Transverse colon (tissue), 4 donors: ENCODE data around the gene PROM2. TPM values are rescaled to one million over a fixed set of nuclear protein-coding genes. Genes with fewer than 3 reads are reported as not detected.

Experiments
- DNase-seq: peaks from one replicate; pipeline ENCODE4 v3.0.0-alpha.2; 2019
- H3K27ac ChIP-seq, 4 donors: fragments of 200-600 bp; sonication (generic); 2 replicates each; pipeline ENCODE4 v1.5.1; 2016 to 2018; ENCODE audit warnings: inconsistent platforms in 4 of 4
- H3K27me3 ChIP-seq: fragments of 200-600 bp; sonication (generic); 2 replicates; pipeline ENCODE4 v1.5.1; 2017; ENCODE audit warnings: inconsistent platforms
- H3K36me3 ChIP-seq, 4 donors: fragments of 200-600 bp; sonication (generic); 2 replicates each; pipeline ENCODE4 v1.5.1; 2017 to 2019; ENCODE audit warnings: inconsistent platforms in 4 of 4
- H3K4me1 ChIP-seq, 4 donors: fragments of 200-600 bp; sonication (generic); 2 replicates each; pipeline ENCODE4 v1.5.1; 2017 to 2020; ENCODE audit warnings: inconsistent platforms in 4 of 4
- H3K4me3 ChIP-seq, 4 donors: fragments of 200-600 bp; sonication (generic); 1 replicate in 1 of 4; 2 replicates in 3 of 4; pipeline versions ENCODE4 v1.5.1 to v1.6.1; 2017 to 2019; ENCODE audit warnings: inconsistent platforms in 4 of 4
- H3K9me3 ChIP-seq, 2 donors: fragments of 200-600 bp; sonication (generic); 2 replicates each; pipeline ENCODE4 v1.5.1; 2017 to 2019; ENCODE audit warnings: inconsistent platforms in 2 of 2
- EP300 ChIP-seq: sonication (generic); formaldehyde crosslinking; IDR thresholded peaks from one replicate; pipeline ENCODE4 v1.6.1; 2017; ENCODE audit warnings: antibody characterized with exemption, low read depth
- POLR2A ChIP-seq: fragments of 450-650 bp; IDR thresholded peaks from one replicate; pipeline ENCODE4 v1.6.1; 2016; ENCODE audit warnings: antibody characterized with exemption, mild to moderate bottlenecking, moderate library complexity
- POLR2AphosphoS5 ChIP-seq, 3 donors: sonication (generic); formaldehyde crosslinking; IDR thresholded peaks; one replicate each; pipeline ENCODE4 v1.6.1; 2016; ENCODE audit warnings: antibody characterized with exemption in 3 of 3
- WGBS, 2 donors: methylation state at CpG; one replicate each; pipeline ENCODE4 v1.1.5; 2018; ENCODE audit warnings: low coverage in 1 of 2; 5-methylcytosine and 5-hydroxymethylcytosine counted together
- in situ Hi-C, 4 donors: fragments of 200-750 bp; cut with MboI; loops; one replicate each; pipeline versions ENCODE4 v1.15.0 to v1.15.1; 2017; ENCODE audit warnings: low sequenced_read_pairs in 3 of 4, low pct_ligation_motif_present in 1 of 4, low pct_unique_long_range_greater_than_20kb in 1 of 4
- intact Hi-C: fragments of 100-400 bp; cut with DNase I; formaldehyde crosslinking; loops from one replicate; pipeline ENCODE4 v1.15.1; 2023; ENCODE audit warnings: low total_unique reads
- total RNA-seq, 4 donors: library from RNA; depleted of rRNA; stranded (reverse); fragments of >200 nt; gene quantifications; one replicate each; pipeline ENCODE4 v1.1.0, GENCODE V29; 2016
- TF ChIP-seq, protein P1 (sequence below), 5 experiments: fragments of 200-600 bp in 3 of 5; fragments of 450-650 bp in 2 of 5; sonication (generic) in 3 of 5; IDR thresholded peaks; 1 replicate in 2 of 5; 2 replicates in 3 of 5; pipeline ENCODE4 v1.5.1; 2016 to 2017; ENCODE audit warnings: antibody characterized with exemption in 5 of 5, inconsistent platforms in 3 of 5, mild to moderate bottlenecking in 2 of 5, moderate library complexity in 1 of 5

Gene PROM2
- total RNA-seq, 4 donors from 2014 or later = 20.2 to 46.6 (median 28.6) TPM

DNA sequence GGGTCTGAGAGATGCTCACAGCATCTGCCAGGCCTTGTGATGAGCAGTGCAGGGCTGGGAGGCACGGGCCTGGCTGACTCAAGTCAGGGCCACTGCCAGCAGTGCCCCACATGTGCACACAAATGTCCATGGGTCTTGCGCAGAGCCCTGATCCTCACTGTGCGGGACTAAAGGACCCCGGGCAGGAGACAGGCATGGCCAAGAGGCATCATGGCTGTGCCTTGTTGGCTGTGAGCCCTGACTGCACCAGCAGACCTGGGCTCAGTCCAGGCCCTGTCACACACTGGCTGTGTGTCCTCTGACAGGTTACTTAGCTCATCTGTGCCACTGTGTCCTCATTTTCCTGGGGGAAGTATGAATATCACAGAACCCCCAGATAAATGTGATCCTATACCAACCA lies 26.9 kb downstream of the PROM2 start:
- intact Hi-C loops = no loop called here
- peaks cover 4% of the 10 kb centered on the region for H3K27me3 ChIP-seq
- no peak overlapping the region for H3K4me3 ChIP-seq
- H3K27ac ChIP-seq = no peak overlapping the region
- DNase-seq = no peak
- WGBS, 2 donors = 80% methylated on average over 4 of the region's 4 CpGs; no CpG with 5 or more reads in 1 of the 2 donors
- in situ Hi-C loops = no loop called here
- no peaks in the 10 kb centered on the region for H3K36me3 ChIP-seq
- H3K9me3 ChIP-seq = no peaks in the 10 kb centered on the region
- H3K4me1 ChIP-seq = peaks cover 0 to 20% (median 7%) of the 10 kb centered on the region in 4 donors
- TF ChIP-seq EP300 (no peak), POLR2A (no peak), POLR2AphosphoS5 (IDR thresholded peaks at IDR 0.05) (no peak)
- TF ChIP-seq, protein P1, sequence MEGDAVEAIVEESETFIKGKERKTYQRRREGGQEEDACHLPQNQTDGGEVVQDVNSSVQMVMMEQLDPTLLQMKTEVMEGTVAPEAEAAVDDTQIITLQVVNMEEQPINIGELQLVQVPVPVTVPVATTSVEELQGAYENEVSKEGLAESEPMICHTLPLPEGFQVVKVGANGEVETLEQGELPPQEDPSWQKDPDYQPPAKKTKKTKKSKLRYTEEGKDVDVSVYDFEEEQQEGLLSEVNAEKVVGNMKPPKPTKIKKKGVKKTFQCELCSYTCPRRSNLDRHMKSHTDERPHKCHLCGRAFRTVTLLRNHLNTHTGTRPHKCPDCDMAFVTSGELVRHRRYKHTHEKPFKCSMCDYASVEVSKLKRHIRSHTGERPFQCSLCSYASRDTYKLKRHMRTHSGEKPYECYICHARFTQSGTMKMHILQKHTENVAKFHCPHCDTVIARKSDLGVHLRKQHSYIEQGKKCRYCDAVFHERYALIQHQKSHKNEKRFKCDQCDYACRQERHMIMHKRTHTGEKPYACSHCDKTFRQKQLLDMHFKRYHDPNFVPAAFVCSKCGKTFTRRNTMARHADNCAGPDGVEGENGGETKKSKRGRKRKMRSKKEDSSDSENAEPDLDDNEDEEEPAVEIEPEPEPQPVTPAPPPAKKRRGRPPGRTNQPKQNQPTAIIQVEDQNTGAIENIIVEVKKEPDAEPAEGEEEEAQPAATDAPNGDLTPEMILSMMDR (IDR thresholded peaks at IDR 0.05) = no peak

DNA sequence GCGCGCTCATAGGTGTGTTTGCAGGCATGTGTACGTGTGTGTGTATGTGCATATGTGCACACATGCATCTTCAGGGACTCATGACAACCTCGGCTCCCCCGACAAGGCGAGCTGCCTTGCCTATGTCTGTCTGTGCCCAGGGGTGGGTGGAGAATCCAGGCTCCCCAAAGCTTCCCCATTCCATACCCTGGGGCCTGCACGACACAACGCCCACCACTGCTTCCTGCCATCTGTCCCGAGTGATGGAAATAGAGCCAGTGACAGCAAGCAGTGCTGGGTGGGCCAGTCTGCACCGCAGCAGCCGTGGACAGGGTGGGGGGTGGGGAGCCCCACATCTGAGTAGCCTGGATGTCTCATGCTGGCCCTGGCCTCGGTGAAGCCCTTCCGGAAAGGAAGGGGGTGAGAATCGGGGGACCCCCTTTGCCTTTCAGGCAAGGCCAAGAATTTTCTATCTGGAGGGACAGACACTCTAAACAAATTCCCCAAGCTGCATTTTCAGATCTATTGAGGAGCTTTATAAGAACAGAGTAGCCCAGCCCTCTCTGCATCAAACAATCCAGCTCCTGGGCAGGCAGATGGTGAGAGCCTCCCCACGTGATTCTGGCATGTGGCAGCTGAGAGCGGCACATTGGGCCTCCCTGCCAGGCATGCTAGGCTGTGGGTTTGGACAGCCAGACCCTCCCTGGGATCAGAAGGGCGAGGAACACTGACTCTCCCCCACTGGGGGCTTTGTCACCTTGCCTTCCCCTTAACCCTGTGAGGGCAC lies 27.8 kb downstream of the PROM2 start:
- no peak overlapping the region for H3K4me3 ChIP-seq
- WGBS, 2 donors = 79% methylated on average over 16 of the region's 17 CpGs; no CpG with 5 or more reads in 1 of the 2 donors
- H3K9me3 ChIP-seq = no peaks in the 10 kb centered on the region
- H3K27me3 ChIP-seq = peaks cover 4% of the 10 kb centered on the region
- peaks cover 0 to 17% (median 9%) of the 10 kb centered on the region in 4 donors for H3K4me1 ChIP-seq
- TF ChIP-seq POLR2A (no peak), POLR2AphosphoS5 (IDR thresholded peaks at IDR 0.05) (no peak), EP300 (no peak)
- TF ChIP-seq, protein P1 (IDR thresholded peaks at IDR 0.05) = no peak
- no peak for DNase-seq
- no peak overlapping the region for H3K27ac ChIP-seq
- in situ Hi-C loops (no loop called here), intact Hi-C loops (no loop called here)
- no peaks in the 10 kb centered on the region for H3K36me3 ChIP-seq

DNA sequence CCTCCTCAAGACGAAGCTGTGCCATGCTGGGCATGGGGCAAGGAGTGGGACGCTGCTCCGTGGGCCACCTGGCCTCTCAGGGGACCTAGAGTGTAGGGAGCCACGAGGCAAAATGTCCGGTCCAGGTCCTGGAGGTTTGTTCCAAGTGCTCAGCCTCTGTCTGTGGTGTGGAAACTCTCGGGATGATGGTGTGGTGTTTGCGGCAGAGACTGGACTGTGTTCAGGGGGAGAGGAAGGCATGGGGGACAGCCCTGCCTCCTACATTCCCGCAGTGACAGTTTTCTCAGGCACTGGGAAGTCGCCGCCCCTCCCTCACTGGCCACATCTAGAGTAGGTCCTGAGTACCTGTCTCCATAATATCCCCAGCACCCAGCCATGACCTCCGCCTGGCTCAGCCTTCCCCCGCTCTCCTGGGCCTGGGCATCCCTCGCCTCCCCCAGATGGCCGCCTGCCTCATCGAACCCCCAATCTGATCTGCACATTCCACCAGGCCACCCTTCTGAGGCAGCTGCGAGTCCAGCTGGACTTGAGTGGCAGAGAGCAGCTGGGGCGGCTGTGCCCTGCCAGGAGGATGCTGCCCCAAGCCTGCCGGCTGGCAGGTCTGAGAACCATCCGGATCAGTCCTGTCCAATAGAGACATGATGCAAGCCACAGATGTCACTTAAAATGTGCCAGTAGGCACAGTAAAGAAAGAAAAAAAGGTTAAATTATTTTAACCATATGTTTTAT lies 29.1 kb downstream of the PROM2 start:
- DNase-seq = no peak
- in situ Hi-C loops (no loop called here), intact Hi-C loops (no loop called here)
- H3K9me3 ChIP-seq = no peaks in the 10 kb centered on the region
- H3K36me3 ChIP-seq = no peaks in the 10 kb centered on the region
- H3K4me3 ChIP-seq = no peak overlapping the region
- peaks cover 4% of the 10 kb centered on the region for H3K27me3 ChIP-seq
- peaks cover 0 to 11% (median 7%) of the 10 kb centered on the region in 4 donors for H3K4me1 ChIP-seq
- 82 to 90% methylated on average over 2 to 19 of the region's 19 CpGs for WGBS, 2 donors
- no peak overlapping the region for H3K27ac ChIP-seq
- TF ChIP-seq EP300 (no peak), POLR2A (no peak), POLR2AphosphoS5 (IDR thresholded peaks at IDR 0.05) (no peak)
- TF ChIP-seq, protein P1 (IDR thresholded peaks at IDR 0.05) = no peak

DNA sequence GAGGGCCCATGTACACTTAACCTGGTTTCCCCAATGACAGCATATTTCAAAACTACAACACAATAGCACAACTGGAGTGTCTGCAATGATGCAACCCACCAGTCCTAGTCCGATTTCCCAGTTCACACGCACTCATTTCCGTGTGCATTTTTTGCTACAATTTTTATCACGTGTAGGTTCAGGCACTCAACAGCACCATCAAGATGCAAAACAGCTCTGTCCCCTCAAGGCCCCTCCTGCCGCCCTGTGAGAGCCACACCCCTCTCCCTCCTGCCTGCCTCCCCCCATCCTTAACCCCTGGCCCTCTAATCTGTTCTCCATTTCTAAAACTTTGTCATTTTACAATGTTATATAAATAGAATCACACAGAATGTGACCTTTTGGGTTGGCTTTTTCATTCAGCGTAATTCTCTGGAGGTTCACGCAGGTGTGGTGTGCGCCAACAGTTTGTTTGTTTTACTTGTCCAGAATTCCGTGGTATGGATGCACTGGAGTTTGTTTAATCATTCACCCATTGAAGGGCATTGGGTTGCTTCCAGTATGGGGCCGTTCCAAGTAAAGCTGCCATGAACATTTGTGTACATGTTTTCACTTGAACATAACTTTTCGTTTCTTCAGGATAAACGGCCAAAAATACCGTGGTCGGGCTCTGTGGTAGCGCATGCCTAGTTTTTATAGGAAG lies 31.3 kb downstream of the PROM2 start:
- in situ Hi-C loops (no loop called here), intact Hi-C loops (no loop called here)
- no peak overlapping the region for H3K4me3 ChIP-seq
- peaks cover 0 to 11% (median 7%) of the 10 kb centered on the region in 4 donors for H3K4me1 ChIP-seq
- no peaks in the 10 kb centered on the region for H3K36me3 ChIP-seq
- no peaks in the 10 kb centered on the region for H3K9me3 ChIP-seq
- no peak for TF ChIP-seq EP300
- TF ChIP-seq, protein P1 (IDR thresholded peaks at IDR 0.05) = no peak
- no peak for TF ChIP-seq POLR2A
- TF ChIP-seq POLR2AphosphoS5 (IDR thresholded peaks at IDR 0.05) = no peak
- H3K27ac ChIP-seq = peak overlapping the region in 2 of 4 donors; percentile 5 to 49
- 48% methylated on average over 10 to 15 of the region's 15 CpGs for WGBS, 2 donors
- H3K27me3 ChIP-seq = no peaks in the 10 kb centered on the region
- peak; percentile 36 for DNase-seq
